Measurements from ENCODE around the gene DYNC2I2. TPM values are rescaled to one million over a fixed set of nuclear protein-coding genes. Genes with fewer than 3 reads are reported as not detected.

DYNC2I2 gene
- total and polyA plus RNA-seq, 10 of the 15 experiments (the other 5 are each of a cell fraction or from before 2014, with no cell fraction given) = 0.89 to 118 (median 47.9) TPM

DNA sequence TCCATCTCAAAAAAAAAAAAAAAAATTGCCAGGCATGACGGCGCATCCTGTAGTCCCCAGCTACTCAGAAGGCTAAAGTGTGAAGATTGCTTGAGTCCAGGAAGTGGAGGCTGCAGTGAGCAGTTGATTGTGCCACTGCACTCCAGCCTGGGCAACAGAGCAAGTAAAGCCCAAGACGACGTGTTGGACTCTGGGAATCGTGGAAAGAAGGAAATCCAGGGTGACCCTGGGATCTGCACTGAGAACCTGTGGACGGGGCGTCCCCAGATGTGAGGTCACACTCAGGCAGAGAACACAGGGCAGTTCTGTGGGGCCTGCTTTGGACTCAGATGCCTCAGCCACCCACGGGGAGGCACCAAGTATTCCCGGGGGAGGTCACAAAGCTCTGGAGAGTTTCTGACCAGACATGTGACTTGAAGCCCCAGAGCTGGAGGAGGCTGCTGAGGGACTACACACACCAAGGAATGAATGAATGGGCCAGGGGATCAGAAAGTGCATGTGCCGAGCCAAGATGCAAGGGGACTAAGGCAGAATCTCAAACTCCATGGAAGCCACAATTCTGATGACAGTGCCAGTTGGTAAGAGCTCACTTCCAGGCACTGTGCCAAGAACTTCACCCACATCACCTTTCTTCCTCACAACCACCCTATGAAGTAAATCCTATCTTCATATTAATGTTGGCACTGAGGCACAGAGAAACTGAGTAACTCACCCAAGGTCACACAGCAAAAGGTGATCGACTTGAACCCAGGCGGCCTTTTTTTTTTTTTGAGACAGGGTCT is 12.9 kb downstream of the DYNC2I2 start (continued):
- TF ChIP-seq BCL11A (IDR thresholded peaks at IDR 0.05; ENCODE audit: low read depth, low read length) = no peak
- TF ChIP-seq, protein P1, sequence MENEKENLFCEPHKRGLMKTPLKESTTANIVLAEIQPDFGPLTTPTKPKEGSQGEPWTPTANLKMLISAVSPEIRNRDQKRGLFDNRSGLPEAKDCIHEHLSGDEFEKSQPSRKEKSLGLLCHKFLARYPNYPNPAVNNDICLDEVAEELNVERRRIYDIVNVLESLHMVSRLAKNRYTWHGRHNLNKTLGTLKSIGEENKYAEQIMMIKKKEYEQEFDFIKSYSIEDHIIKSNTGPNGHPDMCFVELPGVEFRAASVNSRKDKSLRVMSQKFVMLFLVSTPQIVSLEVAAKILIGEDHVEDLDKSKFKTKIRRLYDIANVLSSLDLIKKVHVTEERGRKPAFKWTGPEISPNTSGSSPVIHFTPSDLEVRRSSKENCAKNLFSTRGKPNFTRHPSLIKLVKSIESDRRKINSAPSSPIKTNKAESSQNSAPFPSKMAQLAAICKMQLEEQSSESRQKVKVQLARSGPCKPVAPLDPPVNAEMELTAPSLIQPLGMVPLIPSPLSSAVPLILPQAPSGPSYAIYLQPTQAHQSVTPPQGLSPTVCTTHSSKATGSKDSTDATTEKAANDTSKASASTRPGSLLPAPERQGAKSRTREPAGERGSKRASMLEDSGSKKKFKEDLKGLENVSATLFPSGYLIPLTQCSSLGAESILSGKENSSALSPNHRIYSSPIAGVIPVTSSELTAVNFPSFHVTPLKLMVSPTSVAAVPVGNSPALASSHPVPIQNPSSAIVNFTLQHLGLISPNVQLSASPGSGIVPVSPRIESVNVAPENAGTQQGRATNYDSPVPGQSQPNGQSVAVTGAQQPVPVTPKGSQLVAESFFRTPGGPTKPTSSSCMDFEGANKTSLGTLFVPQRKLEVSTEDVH (IDR thresholded peaks at IDR 0.05; ENCODE audit: low read depth, partially characterized antibody) = no peak
- TF ChIP-seq FOXK2 (IDR thresholded peaks at IDR 0.05) = no peak
- TF ChIP-seq ETV6 (conservative IDR thresholded peaks at IDR 0.05 in 1 of 2, IDR thresholded peaks at IDR 0.05 in 1 of 2; ENCODE audit: borderline replicate concordance in 1 of 2, low read depth in 1 of 2) = no peak
- no peak; the same call in 1 of the 2 replicates for TF ChIP-seq HCFC1 (IDR thresholded peaks at IDR 0.05; ENCODE audit: low read length)
- no peak for TF ChIP-seq CHD1 (IDR thresholded peaks at IDR 0.05; ENCODE audit: low read depth, low read length)

DNA sequence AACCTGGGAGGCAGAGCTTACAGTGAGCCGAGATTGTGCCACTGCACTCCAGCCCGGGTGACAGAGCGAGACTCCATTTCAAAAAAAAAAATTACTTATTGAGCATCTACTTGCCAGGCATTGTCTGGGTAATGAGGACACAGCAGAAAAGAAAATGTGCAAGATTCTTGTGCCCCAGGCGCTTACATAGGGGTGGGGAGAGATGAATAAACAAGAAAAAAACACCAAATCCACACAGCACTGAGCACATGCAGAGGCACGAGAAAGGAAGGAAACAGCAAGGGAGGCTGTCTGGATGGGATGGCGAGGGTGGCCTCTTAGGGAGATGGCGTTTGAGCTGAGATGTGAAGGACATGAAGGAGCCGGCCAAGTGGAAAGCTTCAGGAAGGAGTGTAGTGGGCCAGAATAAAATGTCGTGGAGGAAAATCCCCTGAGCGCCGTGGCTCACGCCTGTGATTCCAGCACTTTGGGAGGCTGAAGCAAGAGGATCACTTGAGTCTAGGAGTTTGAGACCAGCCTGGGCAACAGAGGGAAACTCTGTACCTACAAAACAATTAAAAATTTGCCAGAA is 13.9 kb downstream of the DYNC2I2 start:
- no TSS peak for BruUV-seq (replicated peaks)
- SMC1A ChIA-PET (ENCODE audit: uncharacterized antibody, unreplicated experiment) = interaction anchor here (0.7 to 2.4 kb wide), 6 partner anchors 28 to 84 kb away, joined by 4 to 12 read pairs (median 7); no protein-coding TSS in a partner anchor
- Histone ChIP-seq H3K9me3 (replicated peaks; ENCODE audit: control insufficient read depth, insufficient read depth, low read length) (no peaks in the 10 kb centered on the region), H3K27me3 (replicated peaks in 1 of 2; ENCODE audit: control insufficient read depth in 2 of 2, insufficient read depth in 2 of 2, low read length in 1 of 2) (no peaks in the 10 kb centered on the region), H3K4me1 (ENCODE audit: control insufficient read depth, insufficient read depth, low read length) (peaks cover 11% of the 10 kb centered on the region), H3K9ac (ENCODE audit: control insufficient read depth, insufficient read depth, low read length) (peak overlapping the region; percentile 55), H3K79me2 (ENCODE audit: control insufficient read depth, insufficient read depth, low read length) (peaks cover 5% of the 10 kb centered on the region), H3K4me3 (no peak overlapping the region), H3K27ac (ENCODE audit: control insufficient read depth, insufficient read depth) (peak overlapping the region; percentile 68), H3K36me3 (ENCODE audit: control insufficient read depth in 2 of 2, insufficient read depth in 2 of 2, low read length in 1 of 2) (no peaks in the 10 kb centered on the region; a peak in 2 of 4 replicates), H4K20me1 (ENCODE audit: control insufficient read depth, insufficient read depth) (no peaks in the 10 kb centered on the region), H2AFZ (ENCODE audit: control insufficient read depth, low read depth, low read length) (peak overlapping the region; percentile 48; the same call in 1 of the 2 replicates), H3K4me2 (ENCODE audit: control insufficient read depth, insufficient read depth) (no peak overlapping the region)
- RAD21 ChIA-PET (ENCODE audit: unreplicated experiment) = interaction anchor here (0.7 to 1.9 kb wide), 7 partner anchors 12 to 176 kb away, joined by 3 to 7 read pairs (median 4); partner anchors contain the start of genes ENDOG, SPTAN1 and ZDHHC12
- intact Hi-C loops (cut with micrococcal nuclease; ENCODE audit: unreplicated experiment) = loop anchor here (2.0 to 10.0 kb wide), 2 partner anchors 40 to 172 kb away; partner anchors contain the start of gene ENDOG
- ATAC-seq = peak; percentile 3
- TF ChIP-seq SIX5 (IDR thresholded peaks at IDR 0.05; ENCODE audit: low read depth, low read length, severe bottlenecking) (no peak), BHLHE40 (IDR thresholded peaks at IDR 0.05; ENCODE audit: borderline replicate concordance in 1 of 2, low read depth in 2 of 2, low read length in 1 of 2) (no peak), SMAD5 (IDR thresholded peaks at IDR 0.05; ENCODE audit: low read depth) (no peak), TAF1 (IDR thresholded peaks at IDR 0.05; ENCODE audit: borderline replicate concordance, low read depth, low read length) (no peak), RAD21 (IDR thresholded peaks at IDR 0.05; ENCODE audit: insufficient read depth, low read depth, low read length) (no peak), CHD4 (IDR thresholded peaks at IDR 0.05) (no peak), IKZF2 (IDR thresholded peaks at IDR 0.05) (no peak)
- TF ChIP-seq, protein P2, sequence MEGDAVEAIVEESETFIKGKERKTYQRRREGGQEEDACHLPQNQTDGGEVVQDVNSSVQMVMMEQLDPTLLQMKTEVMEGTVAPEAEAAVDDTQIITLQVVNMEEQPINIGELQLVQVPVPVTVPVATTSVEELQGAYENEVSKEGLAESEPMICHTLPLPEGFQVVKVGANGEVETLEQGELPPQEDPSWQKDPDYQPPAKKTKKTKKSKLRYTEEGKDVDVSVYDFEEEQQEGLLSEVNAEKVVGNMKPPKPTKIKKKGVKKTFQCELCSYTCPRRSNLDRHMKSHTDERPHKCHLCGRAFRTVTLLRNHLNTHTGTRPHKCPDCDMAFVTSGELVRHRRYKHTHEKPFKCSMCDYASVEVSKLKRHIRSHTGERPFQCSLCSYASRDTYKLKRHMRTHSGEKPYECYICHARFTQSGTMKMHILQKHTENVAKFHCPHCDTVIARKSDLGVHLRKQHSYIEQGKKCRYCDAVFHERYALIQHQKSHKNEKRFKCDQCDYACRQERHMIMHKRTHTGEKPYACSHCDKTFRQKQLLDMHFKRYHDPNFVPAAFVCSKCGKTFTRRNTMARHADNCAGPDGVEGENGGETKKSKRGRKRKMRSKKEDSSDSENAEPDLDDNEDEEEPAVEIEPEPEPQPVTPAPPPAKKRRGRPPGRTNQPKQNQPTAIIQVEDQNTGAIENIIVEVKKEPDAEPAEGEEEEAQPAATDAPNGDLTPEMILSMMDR (IDR thresholded peaks at IDR 0.05 in 2 of 3, conservative IDR thresholded peaks at IDR 0.05 in 1 of 3; ENCODE audit: control insufficient read depth in 2 of 3, extremely low read depth in 1 of 3, insufficient read depth in 1 of 3, low read depth in 3 of 3, low read length in 3 of 3) = no peak
- in situ Hi-C loops (cut with MboI) = no loop called here
- no peak for FAIRE-seq
- CTCF ChIA-PET = interaction anchor here (1.0 to 2.2 kb wide), 4 partner anchors 49 to 82 kb away, joined by 3 to 7 read pairs (median 5); partner anchors contain the start of genes PKN3 and ZDHHC12
- no peak for DNase-seq (ENCODE audit: low read depth, low spot score)
- WGBS (ENCODE audit: insufficient coverage, insufficient replicate concordance, low lambda C conversion rate, missing lambda C conversion rate) = 30% methylated on average over 12 of the region's 12 CpGs
- POLR2A ChIA-PET = interaction anchor here (0.6 to 3.6 kb wide), 15 partner anchors 12 to 272 kb away, joined by 3 to 33 read pairs (median 4); partner anchors contain the start of genes ENDOG, SET, SPTAN1 and URM1

Data from GM12878 (cell line).